CD4-positive, CD25-positive, alpha-beta regulatory T cell (primary cell): ENCODE data around the gene EPS15. TPM values are rescaled to one million over a fixed set of nuclear protein-coding genes. Genes with fewer than 3 reads are reported as not detected.

ENCODE experiments used
- ATAC-seq, 2 donors: fragments of 150-1000 bp; cut with Tn5 transposase; one replicate each; pipeline ENCODE4 v1.10.0; 2021; ENCODE audit warnings: low read depth in 2 of 2, moderate number of reproducible peaks in 2 of 2, moderate library complexity in 1 of 2
- DNase-seq, 3 donors: peaks; one replicate each; pipeline versions ENCODE4 v3.0.0 to v3.0.0-alpha.2; 2012 to 2022; ENCODE audit warnings: mixed read lengths in 1 of 3
- H3K27ac ChIP-seq: one replicate; pipeline ENCODE4 v1.7.0; 2013; ENCODE audit warnings: mild to moderate bottlenecking, low read length; ENCODE audit not compliant: insufficient read depth, poor library complexity, severe bottlenecking
- H3K27me3 ChIP-seq: one replicate; pipeline ENCODE4 v1.7.0; 2013; ENCODE audit warnings: low read length; ENCODE audit not compliant: control insufficient read depth, insufficient read depth
- H3K36me3 ChIP-seq: one replicate; pipeline ENCODE4 v1.7.0; 2013; ENCODE audit warnings: mild to moderate bottlenecking, low read length, moderate library complexity; ENCODE audit not compliant: control insufficient read depth, insufficient read depth
- H3K4me1 ChIP-seq: 2 replicates; pipeline ENCODE4 v1.7.0; 2013; ENCODE audit warnings: mild to moderate bottlenecking, low read length; ENCODE audit not compliant: insufficient read depth, control insufficient read depth, poor library complexity, severe bottlenecking
- H3K4me3 ChIP-seq: one replicate; pipeline ENCODE4 v1.7.0; 2013; ENCODE audit warnings: low read depth, mild to moderate bottlenecking, low read length, moderate library complexity
- H3K9me3 ChIP-seq, 2 experiments: 1 replicate in 1 of 2; 2 replicates in 1 of 2; pipeline ENCODE4 v1.7.0; 2013; ENCODE audit warnings: low read length in 2 of 2, mild to moderate bottlenecking in 1 of 2, moderate library complexity in 1 of 2; ENCODE audit not compliant: control insufficient read depth in 2 of 2
- H3K27ac Mint-ChIP-seq, 3 donors: one replicate each; pipeline ENCODE4 v1.8.0; 2020 to 2022; ENCODE audit warnings: mild to moderate bottlenecking in 3 of 3, mixed read lengths in 3 of 3, moderate library complexity in 2 of 3
- H3K27me3 Mint-ChIP-seq: one replicate; pipeline ENCODE4 v1.8.0; 2022; ENCODE audit warnings: mild to moderate bottlenecking, mixed read lengths
- H3K36me3 Mint-ChIP-seq: one replicate; pipeline ENCODE4 v1.8.0; 2020; ENCODE audit warnings: mixed read lengths
- H3K4me1 Mint-ChIP-seq, 4 donors: one replicate each; pipeline ENCODE4 v1.8.0; 2020 to 2022; ENCODE audit warnings: mixed read lengths in 4 of 4, mild to moderate bottlenecking in 1 of 4
- H3K4me3 Mint-ChIP-seq, 4 donors: one replicate each; pipeline ENCODE4 v1.8.0; 2020 to 2022; ENCODE audit warnings: mild to moderate bottlenecking in 4 of 4, mixed read lengths in 4 of 4, moderate library complexity in 3 of 4
- H3K9me3 Mint-ChIP-seq, 7 donors: one replicate each; pipeline ENCODE4 v1.8.0; 2020 to 2022; ENCODE audit warnings: mixed read lengths in 7 of 7, mild to moderate bottlenecking in 3 of 7, moderate library complexity in 2 of 7
- polyA plus RNA-seq, 4 donors: library from polyadenylated mRNA; unstranded; fragments of 300-500 nt; fragmentation: Illumina TruSeq; gene quantifications; one replicate each; pipeline ENCODE4 v1.2.3, GENCODE V29; 2021
- total RNA-seq: library from RNA; stranded (reverse); gene quantifications from one replicate; pipeline ENCODE4 v1.2.3, GENCODE V29; 2022

Gene EPS15
- total and polyA plus RNA-seq, 5 donors from 2014 or later, result 58.5 to 135 (median 83.5) TPM

DNA sequence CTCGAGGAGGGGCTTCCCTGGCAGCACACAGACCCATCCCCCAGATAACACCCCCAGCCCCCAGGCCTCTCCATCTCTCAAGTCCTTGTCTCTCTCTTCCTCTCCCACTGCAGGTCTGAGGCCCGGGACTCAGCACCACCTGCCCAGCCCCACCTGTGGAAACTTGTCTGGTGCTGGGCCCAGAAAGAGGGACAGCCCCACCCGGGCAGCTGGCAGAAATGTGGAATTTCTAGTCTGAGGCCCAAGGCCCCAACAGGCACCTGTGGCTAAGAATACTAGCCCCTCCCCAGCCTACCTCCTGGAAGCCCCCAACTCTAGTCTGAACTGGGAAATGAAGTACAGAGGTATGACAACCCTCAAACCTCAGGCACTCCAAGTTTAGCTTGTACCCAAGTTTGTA is 204.1 kb downstream of the EPS15 start:
- Mint-ChIP-seq H3K9me3 (no peaks in the 10 kb centered on the region), H3K4me1 (peaks cover 0 to 5% (median 0%) of the 10 kb centered on the region in 4 donors), H3K27ac (peak overlapping the region in 1 of 3 donors; percentile 15), H3K4me3 (no peak overlapping the region), H3K27me3 (peaks cover 7% of the 10 kb centered on the region), H3K36me3 (no peaks in the 10 kb centered on the region)
- DNase-seq, result no peak
- no peak overlapping the region for H3K27ac ChIP-seq
- no peaks in the 10 kb centered on the region for H3K36me3 ChIP-seq
- H3K27me3 ChIP-seq, result no peaks in the 10 kb centered on the region
- H3K9me3 ChIP-seq, result no peaks in the 10 kb centered on the region
- no peaks in the 10 kb centered on the region for H3K4me1 ChIP-seq
- H3K4me3 ChIP-seq, result no peak overlapping the region
- no peak for ATAC-seq

DNA sequence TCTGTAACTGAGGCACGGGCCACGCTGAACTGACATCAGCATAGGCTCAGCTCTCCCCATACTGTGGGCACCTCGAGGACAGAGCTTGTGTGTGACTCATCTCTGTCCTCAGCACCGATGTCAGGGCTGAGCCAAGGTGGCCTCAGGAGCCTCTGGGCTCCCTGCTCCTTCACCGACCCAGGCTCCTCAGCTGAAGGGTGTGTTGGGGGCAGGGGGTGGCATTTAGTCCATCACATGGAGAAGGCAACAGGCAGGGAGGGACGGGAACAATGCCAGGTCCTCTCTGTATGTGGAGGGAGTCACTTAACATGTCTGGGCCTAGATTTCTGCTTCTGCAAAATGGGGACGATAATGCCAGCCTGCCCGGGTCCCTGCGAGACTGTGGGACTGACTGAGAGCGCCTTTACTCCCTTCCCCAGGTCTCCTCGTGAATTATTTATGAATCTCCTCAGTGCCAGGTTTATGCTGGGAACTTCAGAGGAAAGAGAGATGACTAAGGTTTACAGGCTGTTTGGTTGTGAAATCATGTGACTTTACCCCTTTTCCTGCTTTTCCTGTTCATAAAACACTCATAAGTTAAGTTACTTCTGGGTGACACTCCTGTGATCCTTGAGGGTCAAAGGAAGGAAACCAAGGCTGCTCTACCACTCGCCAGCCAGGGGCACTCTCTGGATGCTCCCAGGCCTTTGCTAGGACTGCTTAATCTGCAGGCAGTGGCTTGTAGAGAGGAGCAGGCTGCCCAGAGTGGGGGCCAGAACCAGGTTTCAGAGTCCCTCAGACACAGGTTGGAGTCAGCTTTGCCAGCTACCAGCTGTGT is 204.9 kb downstream of the EPS15 start:
- H3K27ac ChIP-seq, result no peak overlapping the region
- no peaks in the 10 kb centered on the region for H3K27me3 ChIP-seq
- H3K4me3 ChIP-seq, result no peak overlapping the region
- no peak for DNase-seq
- no peaks in the 10 kb centered on the region for H3K9me3 ChIP-seq
- Mint-ChIP-seq H3K27me3 (peaks cover 5% of the 10 kb centered on the region), H3K4me3 (no peak overlapping the region), H3K36me3 (no peaks in the 10 kb centered on the region), H3K9me3 (no peaks in the 10 kb centered on the region), H3K27ac (peak overlapping the region in 1 of 3 donors; percentile 42), H3K4me1 (peaks cover 0 to 5% (median 0%) of the 10 kb centered on the region in 4 donors)
- H3K36me3 ChIP-seq, result no peaks in the 10 kb centered on the region
- H3K4me1 ChIP-seq, result no peaks in the 10 kb centered on the region
- no peak for ATAC-seq

DNA sequence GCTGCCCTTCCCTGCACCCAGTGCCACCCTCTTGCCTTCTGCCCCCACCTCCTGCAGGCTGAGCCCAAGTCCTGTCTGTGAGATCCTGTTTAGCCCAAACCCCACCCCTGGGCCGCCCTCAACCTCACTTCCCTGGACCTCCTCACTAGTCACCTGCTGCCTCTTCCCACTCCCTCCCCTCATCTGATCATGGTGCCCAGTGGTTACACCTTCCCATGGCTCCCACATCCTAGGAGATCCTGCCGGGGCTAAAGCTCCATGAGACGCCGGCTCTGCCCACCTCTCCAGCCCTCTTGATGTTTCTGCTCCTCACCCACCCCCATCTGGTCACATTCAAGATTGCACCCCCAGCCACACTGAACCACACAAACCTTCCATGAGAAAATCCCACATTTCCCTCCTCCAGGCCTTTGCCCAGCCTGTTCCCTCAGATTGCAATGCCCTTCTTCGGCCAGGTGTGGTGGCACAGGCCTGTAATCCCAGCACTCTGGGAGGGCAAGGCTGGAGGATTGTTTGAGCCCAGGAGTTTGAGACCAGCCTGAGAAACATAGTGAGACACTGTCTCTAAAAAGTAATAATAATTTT is 205.7 kb downstream of the EPS15 start:
- Histone ChIP-seq H3K36me3 (no peaks in the 10 kb centered on the region), H3K9me3 (no peaks in the 10 kb centered on the region), H3K4me3 (no peak overlapping the region), H3K4me1 (no peaks in the 10 kb centered on the region), H3K27me3 (no peaks in the 10 kb centered on the region), H3K27ac (no peak overlapping the region)
- Mint-ChIP-seq H3K4me1 (peaks cover 0 to 5% (median 0%) of the 10 kb centered on the region in 4 donors), H3K27me3 (no peaks in the 10 kb centered on the region), H3K4me3 (no peak overlapping the region), H3K36me3 (no peaks in the 10 kb centered on the region), H3K27ac (peak overlapping the region in 1 of 3 donors; percentile 88), H3K9me3 (no peaks in the 10 kb centered on the region)
- DNase-seq (no peak), ATAC-seq (no peak)

DNA sequence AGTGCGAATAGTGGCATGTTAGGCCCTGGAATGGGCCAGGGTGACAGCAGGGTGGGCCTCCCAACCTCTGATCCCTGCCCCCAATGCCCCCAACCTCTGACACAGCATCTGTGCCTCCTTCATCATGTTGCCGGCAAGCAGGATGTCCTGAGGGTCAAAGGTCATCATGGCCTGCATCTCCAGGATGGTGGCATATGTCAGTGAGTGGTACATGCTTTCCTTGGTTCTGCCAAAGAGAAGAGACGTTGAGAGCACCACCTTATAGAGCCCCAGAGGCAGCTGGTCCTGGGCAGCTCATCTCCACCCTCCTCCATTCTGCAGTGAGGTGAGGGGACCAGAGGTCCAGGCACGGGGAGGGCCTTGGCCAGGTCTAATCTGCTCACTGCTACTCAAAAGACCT is 206.3 kb downstream of the EPS15 start:
- H3K4me1 ChIP-seq, result no peaks in the 10 kb centered on the region
- no peak for DNase-seq
- no peak for ATAC-seq
- no peak overlapping the region for H3K27ac ChIP-seq
- H3K4me3 ChIP-seq, result no peak overlapping the region
- Mint-ChIP-seq H3K27ac (no peak overlapping the region), H3K27me3 (no peaks in the 10 kb centered on the region), H3K9me3 (no peaks in the 10 kb centered on the region), H3K4me3 (no peak overlapping the region), H3K36me3 (no peaks in the 10 kb centered on the region), H3K4me1 (peaks cover 0 to 5% (median 0%) of the 10 kb centered on the region in 4 donors)
- H3K36me3 ChIP-seq, result no peaks in the 10 kb centered on the region
- H3K27me3 ChIP-seq, result no peaks in the 10 kb centered on the region
- no peaks in the 10 kb centered on the region for H3K9me3 ChIP-seq

DNA sequence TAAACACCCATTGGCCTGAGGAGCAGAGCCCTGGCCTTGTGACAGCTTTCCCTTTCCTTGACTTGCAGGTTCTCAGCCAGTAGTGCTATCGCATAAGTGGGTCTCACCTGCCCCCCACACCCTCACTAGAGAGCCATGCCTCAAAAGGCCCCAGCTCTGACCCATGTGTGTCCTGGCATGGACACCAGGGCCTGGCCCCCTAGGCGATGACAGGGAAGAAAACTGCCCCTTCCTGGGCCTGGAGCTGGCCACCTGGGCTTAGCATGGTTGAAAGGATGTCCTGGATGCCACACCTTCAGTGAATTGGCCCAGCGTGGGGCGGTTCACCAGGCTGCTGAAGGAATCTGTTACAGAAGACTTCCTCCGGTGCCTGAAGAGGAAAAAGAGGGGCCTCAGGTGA is 207.2 kb downstream of the EPS15 start:
- H3K4me1 ChIP-seq, result no peaks in the 10 kb centered on the region
- Mint-ChIP-seq H3K9me3 (no peaks in the 10 kb centered on the region), H3K27ac (no peak overlapping the region), H3K4me3 (no peak overlapping the region), H3K36me3 (no peaks in the 10 kb centered on the region), H3K27me3 (no peaks in the 10 kb centered on the region), H3K4me1 (peaks cover 0 to 5% (median 0%) of the 10 kb centered on the region in 4 donors)
- no peak overlapping the region for H3K27ac ChIP-seq
- DNase-seq, result no peak
- no peak for ATAC-seq
- H3K4me3 ChIP-seq, result no peak overlapping the region
- H3K9me3 ChIP-seq, result no peaks in the 10 kb centered on the region
- H3K27me3 ChIP-seq, result no peaks in the 10 kb centered on the region
- no peaks in the 10 kb centered on the region for H3K36me3 ChIP-seq

DNA sequence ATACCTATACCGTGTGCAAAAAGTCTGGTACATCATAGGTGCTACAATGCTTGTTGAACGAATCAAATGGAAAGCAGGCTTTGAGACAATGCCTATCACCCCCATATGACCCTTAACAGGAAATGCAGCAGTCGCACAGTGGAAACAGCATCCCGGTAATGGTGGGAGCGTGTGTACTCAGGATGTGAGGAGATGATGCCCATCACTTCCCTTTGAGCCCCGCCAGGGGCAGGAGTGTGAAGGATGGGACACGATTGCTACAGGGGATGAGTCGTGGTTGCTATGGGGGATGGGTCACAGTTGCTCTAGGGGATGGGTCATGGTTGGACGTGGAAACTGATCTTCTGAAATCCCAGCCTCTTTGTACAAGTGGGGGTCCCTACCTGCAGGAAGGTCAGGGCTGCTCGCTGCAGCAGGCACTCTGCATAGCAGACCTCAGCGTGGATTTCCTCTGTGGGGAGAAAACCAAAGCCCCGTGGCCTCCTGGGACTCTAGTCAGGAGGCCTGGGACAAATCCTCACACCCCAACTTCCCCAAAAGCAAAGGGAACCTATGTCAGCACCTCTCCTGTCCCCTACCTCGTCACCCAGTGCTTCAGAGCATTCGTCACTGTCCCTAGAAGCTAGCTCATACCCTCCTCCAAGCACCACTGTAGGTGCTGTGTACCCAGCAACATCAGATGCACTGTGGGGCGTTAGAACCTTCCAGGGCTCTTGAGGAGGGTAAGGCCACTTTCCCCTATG is 208.0 kb downstream of the EPS15 start:
- Mint-ChIP-seq H3K27me3 (no peaks in the 10 kb centered on the region), H3K36me3 (no peaks in the 10 kb centered on the region), H3K27ac (no peak overlapping the region), H3K4me3 (no peak overlapping the region), H3K9me3 (no peaks in the 10 kb centered on the region), H3K4me1 (peaks cover 0 to 5% (median 0%) of the 10 kb centered on the region in 4 donors)
- H3K4me1 ChIP-seq, result no peaks in the 10 kb centered on the region
- H3K9me3 ChIP-seq, result no peaks in the 10 kb centered on the region
- no peaks in the 10 kb centered on the region for H3K36me3 ChIP-seq
- H3K4me3 ChIP-seq, result no peak overlapping the region
- ATAC-seq (no peak), DNase-seq (no peak)
- no peak overlapping the region for H3K27ac ChIP-seq
- no peaks in the 10 kb centered on the region for H3K27me3 ChIP-seq

DNA sequence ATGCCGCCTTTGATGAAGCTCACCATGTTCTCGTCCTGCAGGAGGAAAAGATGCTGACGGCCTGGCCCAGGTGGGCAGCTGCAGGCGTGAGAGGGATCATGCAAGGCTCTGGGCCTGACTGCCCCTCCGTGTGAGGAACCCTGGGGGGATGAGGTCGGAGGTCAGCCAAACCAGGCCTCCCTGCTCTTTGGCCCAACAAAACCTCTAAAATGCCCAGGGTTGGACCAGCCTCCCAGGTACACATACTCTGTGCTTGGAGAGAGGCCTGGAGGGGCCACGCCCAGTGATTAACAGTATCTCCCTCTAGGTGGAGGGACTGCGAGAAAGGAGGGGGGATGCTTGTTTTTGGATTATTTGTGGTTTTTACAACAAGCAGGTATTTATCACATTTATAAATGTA is 209.8 kb downstream of the EPS15 start:
- no peaks in the 10 kb centered on the region for H3K9me3 Mint-ChIP-seq
- Histone ChIP-seq H3K9me3 (no peaks in the 10 kb centered on the region), H3K4me3 (no peak overlapping the region), H3K27me3 (no peaks in the 10 kb centered on the region), H3K27ac (no peak overlapping the region), H3K4me1 (no peaks in the 10 kb centered on the region), H3K36me3 (no peaks in the 10 kb centered on the region)
- no peak overlapping the region for H3K4me3 Mint-ChIP-seq
- no peaks in the 10 kb centered on the region for H3K27me3 Mint-ChIP-seq
- no peak for ATAC-seq
- no peak for DNase-seq
- no peaks in the 10 kb centered on the region for H3K36me3 Mint-ChIP-seq
- H3K4me1 Mint-ChIP-seq, result peaks cover 0 to 5% (median 0%) of the 10 kb centered on the region in 4 donors
- no peak overlapping the region for H3K27ac Mint-ChIP-seq
